Measurements from ENCODE around the gene DNAH17. TPM values are rescaled to one million over a fixed set of nuclear protein-coding genes. Genes with fewer than 3 reads are reported as not detected.

Gene DNAH17
- total and polyA plus RNA-seq, 2 experiments from 2014 or later = 0.64 TPM; not detected in 1

- H3K4me3 ChIP-seq = no peak overlapping the region
- H3K36me3 ChIP-seq (ENCODE audit: low read depth) = 0 out of 2 replicates have a peak, but pooled peaks cover 11% of the 10 kb centered on the region
- no peaks in the 10 kb centered on the region for H3K9me3 ChIP-seq (ENCODE audit: low read depth)
- H3K79me2 ChIP-seq (ENCODE audit: insufficient read depth) = peaks cover 4% of the 10 kb centered on the region
- H3F3A ChIP-seq (ENCODE audit: insufficient read depth) = 0 out of 2 replicates have a peak, but pooled peaks cover 5% of the 10 kb centered on the region
- 78 to 84% methylated on average over 20 of the region's 20 CpGs for WGBS, 2 experiments (ENCODE audit: low coverage in 1 of 2, low lambda C conversion rate in 2 of 2, missing lambda C conversion rate in 2 of 2)
- no peaks in the 10 kb centered on the region for H3K27me3 ChIP-seq (replicated peaks; ENCODE audit: insufficient read depth)
- H3K9me2 ChIP-seq (ENCODE audit: insufficient read depth) = no peaks in the 10 kb centered on the region
- no peak for DNase-seq
- in situ Hi-C loops (cut with MboI) = loop anchor here (5.0 to 10.0 kb wide), 2 partner anchors 66 to 138 kb away; no protein-coding TSS in a partner anchor
- no peak overlapping the region for H2AFZ ChIP-seq
- H3K9ac ChIP-seq = no peak overlapping the region
- TF ChIP-seq EZH2 (IDR thresholded peaks at IDR 0.05; ENCODE audit: insufficient read depth, poor library complexity, severe bottlenecking) (no peak), EZH2phosphoT487 (IDR thresholded peaks at IDR 0.05; ENCODE audit: insufficient read depth, low read depth) (no peak)
- no peak overlapping the region for H3K4me2 ChIP-seq (ENCODE audit: unreplicated experiment)
- H4K20me1 ChIP-seq (ENCODE audit: insufficient read depth) = no peaks in the 10 kb centered on the region
- H3K4me1 ChIP-seq (ENCODE audit: insufficient read depth) = no peaks in the 10 kb centered on the region
- no peak overlapping the region for H3K27ac ChIP-seq
These were observed 154.2 kb downstream of the DNAH17 start for GRCh38 chr17:78422872-78423588.

- H3F3A ChIP-seq (ENCODE audit: insufficient read depth) = 0 out of 2 replicates have a peak, but pooled peaks cover 5% of the 10 kb centered on the region
- WGBS, 2 experiments (ENCODE audit: low coverage in 1 of 2, low lambda C conversion rate in 2 of 2, missing lambda C conversion rate in 2 of 2) = 78 to 85% methylated on average over 8 of the region's 8 CpGs
- no peak overlapping the region for H2AFZ ChIP-seq
- TF ChIP-seq EZH2 (IDR thresholded peaks at IDR 0.05; ENCODE audit: insufficient read depth, poor library complexity, severe bottlenecking) (no peak), EZH2phosphoT487 (IDR thresholded peaks at IDR 0.05; ENCODE audit: insufficient read depth, low read depth) (no peak)
- DNase-seq = no peak
- in situ Hi-C loops (cut with MboI) = loop anchor here (5.0 to 10.0 kb wide), 2 partner anchors 65 to 137 kb away; no protein-coding TSS in a partner anchor
- H3K27me3 ChIP-seq (replicated peaks; ENCODE audit: insufficient read depth) = no peaks in the 10 kb centered on the region
- H3K4me2 ChIP-seq (ENCODE audit: unreplicated experiment) = no peak overlapping the region
- H4K20me1 ChIP-seq (ENCODE audit: insufficient read depth) = no peaks in the 10 kb centered on the region
- no peak overlapping the region for H3K4me3 ChIP-seq
- H3K36me3 ChIP-seq (ENCODE audit: low read depth) = 0 out of 2 replicates have a peak, but pooled peaks cover 11% of the 10 kb centered on the region
- no peak overlapping the region for H3K9ac ChIP-seq
- peaks cover 10% of the 10 kb centered on the region for H3K79me2 ChIP-seq (ENCODE audit: insufficient read depth)
- no peaks in the 10 kb centered on the region for H3K9me2 ChIP-seq (ENCODE audit: insufficient read depth)
- no peak overlapping the region for H3K27ac ChIP-seq
- H3K9me3 ChIP-seq (ENCODE audit: low read depth) = no peaks in the 10 kb centered on the region
- no peaks in the 10 kb centered on the region for H3K4me1 ChIP-seq (ENCODE audit: insufficient read depth)
These were observed 155.0 kb downstream of the DNAH17 start for GRCh38 chr17:78422267-78422605.

- TF ChIP-seq EZH2phosphoT487 (IDR thresholded peaks at IDR 0.05; ENCODE audit: insufficient read depth, low read depth) = no peak
- no peak for TF ChIP-seq EZH2 (IDR thresholded peaks at IDR 0.05; ENCODE audit: insufficient read depth, poor library complexity, severe bottlenecking)
- Histone ChIP-seq H3K79me2 (ENCODE audit: insufficient read depth) (peaks cover 13% of the 10 kb centered on the region), H3K27me3 (replicated peaks; ENCODE audit: insufficient read depth) (no peaks in the 10 kb centered on the region), H2AFZ (no peak overlapping the region), H3K9ac (no peak overlapping the region), H3K27ac (no peak overlapping the region), H3K4me2 (ENCODE audit: unreplicated experiment) (no peak overlapping the region), H3K4me3 (no peak overlapping the region), H3K4me1 (ENCODE audit: insufficient read depth) (no peaks in the 10 kb centered on the region), H3K36me3 (ENCODE audit: low read depth) (0 out of 2 replicates have a peak, but pooled peaks cover 11% of the 10 kb centered on the region), H3F3A (ENCODE audit: insufficient read depth) (0 out of 2 replicates have a peak, but pooled peaks cover 5% of the 10 kb centered on the region), H3K9me3 (ENCODE audit: low read depth) (no peaks in the 10 kb centered on the region), H4K20me1 (ENCODE audit: insufficient read depth) (no peaks in the 10 kb centered on the region), H3K9me2 (ENCODE audit: insufficient read depth) (no peaks in the 10 kb centered on the region)
- DNase-seq = peak; percentile 78
- in situ Hi-C loops (cut with MboI) = loop anchor here (5.0 to 10.0 kb wide), 2 partner anchors 64 to 137 kb away; no protein-coding TSS in a partner anchor
- WGBS, 2 experiments (ENCODE audit: low coverage in 1 of 2, low lambda C conversion rate in 2 of 2, missing lambda C conversion rate in 2 of 2) = 86 to 89% methylated on average over 17 to 24 of the region's 24 CpGs
These were observed 155.5 kb downstream of the DNAH17 start for GRCh38 chr17:78421534-78422266.

DNA sequence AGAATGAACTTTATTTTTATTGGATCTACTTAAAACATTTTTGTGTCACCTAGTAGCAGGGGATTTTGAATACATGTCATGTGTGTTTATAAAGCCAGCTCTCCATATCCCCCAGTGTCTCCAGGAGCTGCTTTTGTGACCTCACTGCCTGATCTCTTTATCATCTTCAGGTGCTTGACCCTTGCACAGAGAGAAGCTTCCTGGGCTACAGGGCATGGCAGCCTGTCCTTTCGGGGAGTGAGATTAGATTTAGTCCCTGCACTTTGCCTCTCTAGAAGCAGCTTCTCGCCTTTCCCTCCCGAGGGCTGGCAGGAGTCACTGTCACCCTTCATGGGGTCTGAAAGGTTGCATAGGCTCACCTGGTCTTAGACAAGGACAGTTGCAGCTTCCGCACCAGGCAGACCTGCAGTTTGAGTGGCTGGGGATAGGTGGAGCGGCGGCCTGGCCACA, 156.1 kb downstream of the DNAH17 start:
- Histone ChIP-seq H3K4me3 (no peak overlapping the region), H4K20me1 (ENCODE audit: insufficient read depth) (no peaks in the 10 kb centered on the region), H3K4me1 (ENCODE audit: insufficient read depth) (no peaks in the 10 kb centered on the region), H3K27me3 (replicated peaks; ENCODE audit: insufficient read depth) (no peaks in the 10 kb centered on the region), H3K27ac (no peak overlapping the region), H3F3A (ENCODE audit: insufficient read depth) (0 out of 2 replicates have a peak, but pooled peaks cover 5% of the 10 kb centered on the region), H3K9ac (no peak overlapping the region), H3K9me2 (ENCODE audit: insufficient read depth) (no peaks in the 10 kb centered on the region), H3K79me2 (ENCODE audit: insufficient read depth) (peaks cover 13% of the 10 kb centered on the region), H3K36me3 (ENCODE audit: low read depth) (0 out of 2 replicates have a peak, but pooled peaks cover 11% of the 10 kb centered on the region), H3K9me3 (ENCODE audit: low read depth) (no peaks in the 10 kb centered on the region), H3K4me2 (ENCODE audit: unreplicated experiment) (no peak overlapping the region), H2AFZ (no peak overlapping the region)
- 92 to 98% methylated on average over 6 of the region's 6 CpGs for WGBS, 2 experiments (ENCODE audit: low coverage in 1 of 2, low lambda C conversion rate in 2 of 2, missing lambda C conversion rate in 2 of 2)
- DNase-seq = no peak
- in situ Hi-C loops (cut with MboI) = loop anchor here (5.0 to 10.0 kb wide), 2 partner anchors 64 to 136 kb away; no protein-coding TSS in a partner anchor
- TF ChIP-seq EZH2phosphoT487 (IDR thresholded peaks at IDR 0.05; ENCODE audit: insufficient read depth, low read depth) (no peak), EZH2 (IDR thresholded peaks at IDR 0.05; ENCODE audit: insufficient read depth, poor library complexity, severe bottlenecking) (no peak)
